M059J (cell line): Measurements from ENCODE around the gene EPHA7. TPM values are rescaled to one million over a fixed set of nuclear protein-coding genes. Genes with fewer than 3 reads are reported as not detected.

Source experiments
- DNase-seq: peaks from one replicate; pipeline ENCODE4 v3.0.0-alpha.2; 2012; ENCODE audit warnings: low read depth
- total RNA-seq: library from RNA; depleted of rRNA; stranded (reverse); fragments of >200 nt; shearing (Covaris generic); gene quantifications from 2 replicates; pipeline ENCODE4 v1.2.3, GENCODE V29; 2014

Gene EPHA7
- total RNA-seq, 1 experiment from 2014 or later = not detected

GRCh38 chr6:93393554-93394074 is 25.7 kb downstream of the EPHA7 start:
- no peak for DNase-seq

- DNase-seq = no peak
These were observed 26.6 kb downstream of the EPHA7 start for GRCh38 chr6:93392797-93393196.

GRCh38 chr6:93391965-93392364 is 27.4 kb downstream of the EPHA7 start:
- no peak for DNase-seq

- no peak for DNase-seq
These were observed 30.2 kb downstream of the EPHA7 start for GRCh38 chr6:93389192-93389591.

GRCh38 chr6:93388070-93388469 is 31.3 kb downstream of the EPHA7 start:
- DNase-seq = no peak

- DNase-seq = no peak
These were observed 43.3 kb downstream of the EPHA7 start for GRCh38 chr6:93376026-93376540.

- DNase-seq = no peak
These were observed 45.9 kb downstream of the EPHA7 start for GRCh38 chr6:93373445-93373844.

GRCh38 chr6:93371756-93372155 is 47.6 kb downstream of the EPHA7 start:
- DNase-seq = no peak

GRCh38 chr6:93369586-93370134 is 49.7 kb downstream of the EPHA7 start:
- no peak for DNase-seq

GRCh38 chr6:93366506-93366905 is 52.9 kb downstream of the EPHA7 start:
- DNase-seq = no peak

- DNase-seq = no peak
These were observed 53.9 kb downstream of the EPHA7 start for GRCh38 chr6:93365445-93365844.

- DNase-seq = no peak
These were observed 60.9 kb downstream of the EPHA7 start for GRCh38 chr6:93358435-93358834.

- DNase-seq = no peak
These were observed 66.8 kb downstream of the EPHA7 start for GRCh38 chr6:93352604-93353003.

GRCh38 chr6:93351222-93351621 is 68.1 kb downstream of the EPHA7 start:
- DNase-seq = no peak

GRCh38 chr6:93350774-93351173 is 68.6 kb downstream of the EPHA7 start:
- DNase-seq = no peak

- DNase-seq = no peak
These were observed 75.0 kb downstream of the EPHA7 start for GRCh38 chr6:93344333-93344835.

GRCh38 chr6:93343476-93343875 is 75.9 kb downstream of the EPHA7 start:
- DNase-seq = no peak

- DNase-seq = no peak
These were observed 77.3 kb downstream of the EPHA7 start for GRCh38 chr6:93341900-93342613.

- DNase-seq = no peak
These were observed 81.5 kb downstream of the EPHA7 start for GRCh38 chr6:93337772-93338394.

- DNase-seq = no peak
These were observed 82.3 kb downstream of the EPHA7 start for GRCh38 chr6:93337014-93337413.

- DNase-seq = no peak
These were observed 89.9 kb downstream of the EPHA7 start for GRCh38 chr6:93329301-93330000.

- no peak for DNase-seq
These were observed 91.5 kb downstream of the EPHA7 start for GRCh38 chr6:93327857-93328256.
